Measurements from ENCODE around the gene BNIPL.

The BNIPL gene

DNA sequence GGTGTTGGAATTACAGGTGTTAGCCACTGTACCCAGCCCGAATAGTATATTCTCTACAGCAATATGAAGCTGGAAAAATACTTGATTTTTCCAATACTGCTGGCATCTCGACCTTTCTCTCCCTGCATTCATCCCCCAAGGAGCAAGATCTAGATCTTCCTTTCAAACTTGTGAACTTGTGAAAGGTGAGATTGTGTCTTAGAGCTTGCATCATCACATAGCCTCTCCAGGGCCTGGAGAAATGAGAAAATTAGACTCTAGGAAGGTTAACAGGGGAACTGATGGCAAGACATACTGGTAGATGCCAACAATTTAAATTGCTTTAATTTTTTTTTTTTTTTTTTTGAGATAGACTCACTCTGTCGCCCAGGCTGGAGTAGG, 26.1 kb upstream of the BNIPL start:
- no peak for DNase-seq

DNA sequence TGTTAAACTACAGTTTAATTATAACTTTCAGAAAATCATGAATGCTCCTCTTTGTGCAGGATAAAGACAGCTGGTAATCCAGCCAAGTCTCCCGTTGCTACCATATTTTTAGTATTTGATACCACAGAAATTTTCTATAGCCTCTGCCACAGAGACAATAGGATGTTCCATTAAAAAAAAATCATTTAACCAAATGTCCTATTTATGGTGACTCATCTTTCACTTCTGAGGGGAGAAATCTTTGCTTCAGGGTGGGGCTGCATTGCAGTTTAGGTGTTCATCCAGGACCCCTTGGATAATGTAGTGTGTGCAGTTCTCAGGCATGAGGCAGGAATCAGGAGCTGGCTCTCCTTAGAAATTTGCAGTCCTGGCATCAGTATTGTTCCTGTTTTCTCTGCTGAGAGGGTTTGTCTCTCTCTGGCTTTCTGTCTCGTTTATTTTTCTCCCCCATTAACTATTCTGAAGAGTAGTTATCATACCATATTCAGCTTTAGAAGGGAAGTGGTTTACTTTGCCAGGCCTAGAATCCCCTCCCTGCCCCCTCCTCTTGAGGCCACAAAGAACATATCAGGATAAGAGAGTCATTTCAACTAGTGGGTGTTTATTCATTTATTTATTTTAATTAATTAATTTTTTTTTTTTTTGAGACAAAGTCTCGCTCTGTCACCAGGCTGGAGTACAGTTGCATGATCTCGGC, 25.1 kb upstream of the BNIPL start:
- DNase-seq: no peak

DNA sequence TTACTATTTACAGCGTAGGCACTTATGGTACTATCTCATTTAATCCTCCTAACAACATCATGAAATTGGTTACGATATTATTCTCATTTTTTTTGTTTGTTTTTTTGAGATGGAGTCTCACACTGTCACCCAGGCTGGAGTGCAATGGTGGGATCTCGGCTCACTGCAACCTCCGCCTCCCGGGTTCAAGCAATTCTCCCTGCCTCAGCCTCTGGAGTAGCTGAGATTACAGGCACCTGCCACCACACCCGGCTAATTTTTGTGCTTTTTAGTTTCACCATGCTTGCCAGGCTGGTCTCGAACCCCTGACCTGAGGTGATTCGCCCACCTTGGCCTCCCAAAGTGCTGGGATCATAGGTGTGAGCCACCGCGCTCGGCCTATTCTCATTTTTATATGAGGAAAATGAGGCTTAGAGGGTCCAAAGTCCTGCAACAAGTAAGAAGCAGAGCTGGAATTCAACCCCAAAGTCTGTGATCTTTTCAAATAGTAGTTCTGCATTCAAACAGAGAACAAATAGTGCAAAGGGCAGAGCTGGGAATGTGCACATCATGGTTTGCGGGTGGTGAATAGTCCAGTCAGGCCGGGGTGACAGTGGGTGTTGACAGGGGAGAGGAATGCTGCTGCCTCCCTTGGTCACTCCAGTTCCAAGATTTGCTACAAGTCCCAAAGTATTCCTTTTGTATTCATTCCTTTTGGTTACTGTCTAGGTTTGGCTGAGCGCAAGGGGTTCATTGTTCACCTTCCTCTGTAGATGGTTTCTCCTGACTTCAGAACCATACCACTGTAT, 23.5 kb upstream of the BNIPL start:
- no peak for DNase-seq

DNA sequence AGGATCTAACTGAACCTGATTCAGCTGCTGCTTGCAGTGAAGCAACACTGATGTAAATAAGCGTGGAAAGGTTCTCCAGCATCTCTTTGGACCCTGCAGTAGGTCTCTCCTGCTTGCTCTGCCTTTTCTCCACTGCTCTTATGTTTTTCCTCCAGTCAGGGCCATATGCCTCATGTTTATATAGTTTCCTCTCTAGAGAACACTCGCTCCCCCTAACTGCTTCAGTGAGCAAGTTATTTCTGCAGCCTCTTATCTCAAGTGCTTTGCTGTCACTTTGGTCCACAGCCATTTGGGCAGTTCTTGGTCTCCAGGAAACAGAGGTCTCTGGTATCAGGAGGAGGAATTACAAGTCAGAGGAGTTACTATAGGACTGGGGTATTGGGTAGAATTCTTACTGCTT, 22.9 kb upstream of the BNIPL start:
- DNase-seq: no peak

DNA sequence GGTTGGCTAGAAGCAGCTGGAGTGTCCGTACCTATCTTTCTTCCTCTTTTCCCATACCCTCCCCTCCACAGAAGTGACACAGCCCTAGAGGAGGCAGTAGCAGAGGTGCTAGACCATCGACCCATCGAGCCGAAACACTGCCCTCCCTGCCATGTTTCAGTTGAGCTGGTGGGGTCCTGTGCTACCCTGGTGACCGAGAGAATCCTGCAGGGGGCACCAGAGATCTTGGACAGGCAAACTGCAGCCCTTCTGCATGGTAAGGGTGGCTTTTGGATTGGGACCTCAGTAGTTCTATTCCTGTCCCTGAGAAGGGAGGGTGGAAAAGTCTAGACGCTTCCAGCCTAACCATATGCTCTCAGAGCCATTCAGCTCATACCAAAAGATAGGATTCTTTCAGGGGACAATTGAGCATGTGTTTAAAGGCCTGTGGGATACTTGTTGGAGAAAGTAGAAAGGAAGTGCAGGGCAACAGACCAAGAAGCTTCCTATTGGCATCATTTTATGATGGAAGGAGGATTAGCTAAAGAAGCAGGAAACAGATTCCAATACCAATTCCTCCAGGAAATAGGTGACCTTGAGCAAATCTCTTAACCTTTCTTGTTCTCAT, 11.7 kb upstream of the BNIPL start:
- DNase-seq: peak; percentile 33 to 81 (median 66)

DNA sequence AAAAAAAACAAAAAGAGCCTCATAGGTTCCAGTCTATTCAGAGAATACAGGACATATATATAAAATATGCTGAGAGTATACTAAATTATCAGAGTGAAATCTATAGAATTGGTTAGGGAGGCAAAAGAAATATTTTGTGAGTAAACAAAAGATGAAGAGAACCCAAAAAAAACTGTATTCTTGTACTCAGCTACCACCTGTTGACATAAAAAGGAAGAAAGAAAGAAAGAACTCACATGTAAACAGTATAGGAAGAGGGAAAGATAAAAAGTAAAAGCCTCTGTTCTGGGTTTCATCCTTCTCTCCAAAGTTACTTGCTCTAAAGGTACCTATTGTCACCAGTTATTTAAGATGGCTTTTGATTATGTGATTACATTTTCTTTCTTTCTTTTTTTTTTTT, 9.9 kb upstream of the BNIPL start:
- no peak for DNase-seq

DNA sequence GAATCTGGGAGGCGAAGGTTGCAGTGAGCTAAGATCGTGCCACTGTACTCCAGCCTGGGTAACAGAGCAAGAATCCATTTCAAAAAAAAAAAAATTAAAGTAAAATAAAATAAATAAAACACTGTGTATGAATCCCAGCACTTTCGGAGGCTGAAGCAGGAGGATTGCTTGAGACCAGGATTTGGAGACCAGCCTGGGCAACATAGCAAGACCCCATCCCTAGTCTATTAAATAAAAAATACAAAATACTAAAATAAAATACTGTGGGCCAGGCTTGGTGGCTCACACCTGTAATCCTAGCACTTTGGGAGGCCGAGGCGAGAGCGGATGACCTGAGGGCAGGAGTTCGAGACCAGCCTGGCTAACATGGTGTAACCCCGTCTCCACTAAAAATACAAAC, 4.2 kb upstream of the BNIPL start:
- DNase-seq: no peak

DNA sequence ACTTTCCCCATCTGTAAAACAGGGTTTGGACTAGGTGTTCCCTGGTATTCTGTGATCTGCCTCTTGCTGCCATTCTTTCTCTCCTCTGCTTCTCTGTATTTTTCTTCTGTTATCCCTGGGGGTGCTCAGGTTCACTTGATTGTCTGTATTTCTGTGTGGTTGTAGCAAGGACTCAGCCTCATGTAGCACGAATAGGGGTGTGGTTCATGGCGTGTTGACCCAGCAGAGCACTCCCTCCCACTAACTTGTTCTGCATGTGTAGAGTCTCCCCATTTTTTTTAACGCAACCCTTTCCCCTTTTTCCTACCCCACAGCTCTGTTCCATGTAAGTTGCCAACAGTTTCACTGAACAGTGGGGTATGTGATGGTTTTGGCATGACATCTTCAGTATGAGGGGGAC, 1.2 kb upstream of the BNIPL start:
- DNase-seq: no peak

DNA sequence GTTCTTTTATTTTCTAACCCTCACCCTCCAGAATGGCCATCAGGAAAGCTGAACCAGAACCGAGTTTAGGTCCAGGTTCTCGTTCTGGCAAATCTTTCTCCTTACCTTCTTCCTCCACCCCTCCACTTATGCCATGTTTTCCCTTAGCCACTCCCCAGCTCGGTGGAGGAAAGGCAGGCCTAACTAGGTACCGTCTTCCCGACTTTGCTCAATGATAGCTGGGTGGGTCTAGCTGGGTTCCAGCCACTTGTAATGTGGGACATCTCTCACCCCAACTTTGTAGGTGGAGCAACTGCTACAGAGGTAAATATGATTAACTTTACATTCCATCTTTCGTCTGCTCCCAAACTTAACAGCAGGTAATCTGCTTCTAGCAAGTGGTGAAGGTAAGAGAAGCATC, 646 bp downstream of the BNIPL start:
- DNase-seq: no peak

DNA sequence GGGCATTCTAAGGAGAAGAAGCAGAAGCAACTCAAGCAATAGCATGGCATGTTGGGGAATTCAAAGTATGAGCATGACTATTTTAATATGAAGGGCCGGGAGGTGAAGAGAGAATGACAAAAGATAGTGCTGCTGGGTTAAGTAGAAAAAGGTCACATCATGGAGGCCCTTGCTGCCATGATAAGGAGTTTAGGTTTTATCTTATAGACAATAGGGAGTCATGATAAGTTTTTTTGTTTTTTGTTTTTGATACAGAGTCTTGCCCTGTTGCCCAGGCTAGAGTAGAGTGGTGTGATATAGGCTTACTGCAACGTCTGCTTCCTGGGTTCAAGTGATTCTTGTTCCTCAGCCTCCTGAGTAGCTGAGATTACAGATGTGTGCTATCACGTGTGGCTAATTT, 3.1 kb downstream of the BNIPL start:
- no peak for DNase-seq

DNA sequence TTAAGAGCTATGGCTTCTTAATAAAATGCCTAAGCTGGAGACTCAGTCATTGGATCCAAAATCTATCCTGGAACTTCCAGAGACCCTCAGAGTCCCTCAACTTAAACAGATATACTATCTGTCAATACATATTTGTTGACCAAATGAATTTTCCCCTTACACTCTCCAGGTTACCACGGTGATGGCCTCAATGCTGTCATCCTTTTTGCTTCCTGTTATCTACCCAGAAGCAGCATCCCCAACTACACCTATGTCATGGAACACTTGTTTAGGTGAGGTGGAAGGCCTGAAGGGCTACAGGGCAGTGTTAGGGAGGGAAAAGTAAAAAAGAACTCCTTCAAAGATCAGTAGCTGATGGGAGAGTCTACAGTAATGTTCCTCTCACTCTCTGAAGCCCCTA, 6.8 kb downstream of the BNIPL start:
- no peak for DNase-seq

DNA sequence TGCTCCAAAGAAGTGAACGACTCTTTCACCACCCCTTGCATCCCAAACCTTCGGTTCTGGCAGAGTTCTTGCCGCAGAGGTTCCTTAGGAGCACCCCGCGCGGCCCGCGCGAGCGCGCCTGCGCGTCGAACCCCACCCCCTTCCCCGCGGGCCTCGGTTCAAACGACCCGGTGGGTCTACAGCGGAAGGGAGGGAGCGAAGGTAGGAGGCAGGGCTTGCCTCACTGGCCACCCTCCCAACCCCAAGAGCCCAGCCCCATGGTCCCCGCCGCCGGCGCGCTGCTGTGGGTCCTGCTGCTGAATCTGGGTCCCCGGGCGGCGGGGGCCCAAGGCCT, 11.2 kb downstream of the BNIPL start, which contains the start of gene C1orf56:
C1orf56 (plus strand) TSS at position 161 of the 334 bp plus-strand sequence; CDS start at position 258, 97 bp downstream.
- peak in 3 of 4 experiments; percentile 17 to 53 (median 37) for DNase-seq

DNA sequence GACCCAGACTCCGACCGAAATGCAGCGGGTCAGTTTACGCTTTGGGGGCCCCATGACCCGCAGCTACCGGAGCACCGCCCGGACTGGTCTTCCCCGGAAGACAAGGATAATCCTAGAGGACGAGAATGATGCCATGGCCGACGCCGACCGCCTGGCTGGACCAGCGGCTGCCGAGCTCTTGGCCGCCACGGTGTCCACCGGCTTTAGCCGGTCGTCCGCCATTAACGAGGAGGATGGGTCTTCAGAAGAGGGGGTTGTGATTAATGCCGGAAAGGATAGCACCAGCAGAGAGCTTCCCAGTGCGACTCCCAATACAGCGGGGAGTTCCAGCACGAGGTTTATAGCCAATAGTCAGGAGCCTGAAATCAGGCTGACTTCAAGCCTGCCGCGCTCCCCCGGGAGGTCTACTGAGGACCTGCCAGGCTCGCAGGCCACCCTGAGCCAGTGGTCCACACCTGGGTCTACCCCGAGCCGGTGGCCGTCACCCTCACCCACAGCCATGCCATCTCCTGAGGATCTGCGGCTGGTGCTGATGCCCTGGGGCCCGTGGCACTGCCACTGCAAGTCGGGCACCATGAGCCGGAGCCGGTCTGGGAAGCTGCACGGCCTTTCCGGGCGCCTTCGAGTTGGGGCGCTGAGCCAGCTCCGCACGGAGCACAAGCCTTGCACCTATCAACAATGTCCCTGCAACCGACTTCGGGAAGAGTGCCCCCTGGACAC, 11.7 kb downstream of the BNIPL start:
- DNase-seq: peak in 1 of 4 experiments; percentile 43

DNA sequence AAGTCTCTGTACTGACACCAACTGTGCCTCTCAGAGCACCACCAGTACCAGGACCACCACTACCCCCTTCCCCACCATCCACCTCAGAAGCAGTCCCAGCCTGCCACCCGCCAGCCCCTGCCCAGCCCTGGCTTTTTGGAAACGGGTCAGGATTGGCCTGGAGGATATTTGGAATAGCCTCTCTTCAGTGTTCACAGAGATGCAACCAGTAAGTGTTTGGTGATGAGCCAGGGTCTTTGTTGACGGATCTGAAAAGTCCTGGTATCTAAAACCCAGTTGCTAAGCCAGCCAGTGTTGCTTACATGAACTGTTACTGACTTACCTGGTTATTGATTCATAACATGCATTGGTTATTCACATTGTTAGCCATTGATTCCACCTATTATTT, 12.3 kb downstream of the BNIPL start:
- DNase-seq: no peak

DNA sequence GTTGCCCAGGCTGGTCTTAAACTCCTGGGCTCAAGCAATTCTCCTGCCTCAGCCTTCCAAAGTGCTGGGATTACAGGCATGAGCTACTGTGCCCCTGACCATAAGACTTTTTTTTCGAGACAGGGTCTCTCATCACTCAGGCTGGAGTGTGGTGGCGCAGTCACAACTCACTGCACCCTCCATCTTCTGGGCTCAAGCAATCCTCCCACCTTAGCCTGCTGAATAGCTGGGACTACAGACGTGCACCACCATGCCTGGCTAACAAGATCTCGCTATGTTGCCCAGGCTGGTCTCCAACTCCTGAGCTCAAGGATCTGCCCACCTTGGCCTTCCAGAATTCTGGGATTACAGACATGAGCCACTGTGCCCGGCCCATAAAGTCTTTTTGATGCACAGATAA, 13.1 kb downstream of the BNIPL start:
- DNase-seq: no peak

DNA sequence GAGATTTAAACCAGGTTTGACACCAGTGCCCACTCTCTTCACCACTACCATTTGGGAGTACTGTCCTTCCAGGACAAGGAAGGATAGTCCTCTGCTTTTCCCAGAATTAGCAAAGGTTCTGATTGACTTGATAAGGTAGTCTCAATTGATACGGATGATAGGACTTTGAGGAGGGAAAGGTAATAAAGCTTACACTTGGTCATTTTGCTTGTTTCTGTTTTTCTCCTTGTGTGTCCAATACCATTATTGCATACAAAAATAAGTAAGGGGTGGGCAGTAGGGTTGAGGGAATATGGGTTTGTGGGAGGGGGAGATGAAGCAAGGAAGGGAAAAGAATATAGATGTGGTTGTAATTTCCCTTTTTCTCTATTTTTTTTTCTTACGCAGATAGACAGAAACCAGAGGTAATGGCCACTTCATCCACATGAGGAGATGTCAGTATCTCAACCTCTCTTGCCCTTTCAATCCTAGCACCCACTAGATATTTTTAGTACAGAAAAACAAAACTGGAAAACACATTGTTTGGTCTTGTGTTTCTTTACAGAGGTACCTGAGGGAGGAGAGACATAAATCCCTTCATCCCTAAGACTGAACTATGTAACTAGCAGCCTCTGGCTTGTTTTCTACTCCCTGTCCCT, 13.8 kb downstream of the BNIPL start:
- no peak for DNase-seq

DNA sequence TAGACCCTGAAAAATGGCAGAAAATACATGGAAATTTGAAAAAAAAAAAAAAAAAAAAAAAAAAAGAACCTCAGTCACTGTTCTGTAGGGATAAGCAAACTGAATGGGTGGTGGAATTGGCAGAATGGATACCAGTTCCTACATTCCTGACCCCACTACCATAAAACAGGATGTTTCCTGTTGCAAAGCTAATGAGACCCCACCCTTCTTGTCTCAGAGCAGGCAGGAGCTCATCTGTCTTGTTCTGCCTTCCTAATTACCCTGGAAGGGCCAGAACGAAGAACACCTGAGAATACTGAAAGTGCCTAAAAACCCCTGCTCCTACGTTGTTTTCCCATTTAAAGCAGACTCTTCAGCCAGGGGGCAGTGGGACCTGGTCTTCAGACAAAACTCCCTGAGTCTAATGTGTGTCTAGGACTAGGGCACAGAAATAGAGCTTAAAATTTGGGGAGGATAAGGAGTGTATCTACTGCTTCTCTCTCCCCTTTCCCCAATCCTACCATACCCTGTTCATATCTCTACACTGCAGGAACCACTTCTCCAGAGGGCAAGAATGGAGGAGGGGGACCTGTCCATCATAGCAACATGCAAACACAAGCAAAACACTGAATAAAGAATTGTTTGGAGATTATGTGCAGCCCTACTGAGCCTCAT, 15.1 kb downstream of the BNIPL start:
- DNase-seq: no peak

DNA sequence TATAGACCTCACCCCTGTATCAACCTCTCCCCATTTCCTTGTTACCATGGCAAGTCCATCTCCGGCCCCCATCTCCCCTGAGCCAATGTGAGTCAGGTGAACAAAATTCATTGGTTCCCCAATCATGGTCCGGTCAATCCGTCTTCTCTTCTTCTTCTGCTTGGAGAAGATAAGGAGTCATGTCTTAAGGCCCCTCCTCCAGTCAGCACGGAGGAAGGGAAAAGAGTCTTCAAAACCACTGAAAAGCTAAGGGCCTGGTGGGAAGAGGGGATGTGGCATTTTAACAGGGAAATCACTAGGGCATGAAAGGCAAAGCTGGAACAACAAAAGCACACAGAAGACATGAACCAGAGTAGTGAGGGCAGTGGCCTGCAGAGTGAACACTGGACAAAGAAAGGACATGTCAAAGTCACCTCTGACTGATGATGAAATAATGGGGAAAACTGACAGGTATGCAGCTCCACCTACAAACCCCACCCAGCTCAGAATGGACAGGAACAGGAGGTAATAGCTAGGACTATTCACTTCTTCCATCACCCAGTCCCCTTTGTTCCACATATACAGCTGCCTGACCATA, 18.7 kb downstream of the BNIPL start:
- DNase-seq: no peak

DNA sequence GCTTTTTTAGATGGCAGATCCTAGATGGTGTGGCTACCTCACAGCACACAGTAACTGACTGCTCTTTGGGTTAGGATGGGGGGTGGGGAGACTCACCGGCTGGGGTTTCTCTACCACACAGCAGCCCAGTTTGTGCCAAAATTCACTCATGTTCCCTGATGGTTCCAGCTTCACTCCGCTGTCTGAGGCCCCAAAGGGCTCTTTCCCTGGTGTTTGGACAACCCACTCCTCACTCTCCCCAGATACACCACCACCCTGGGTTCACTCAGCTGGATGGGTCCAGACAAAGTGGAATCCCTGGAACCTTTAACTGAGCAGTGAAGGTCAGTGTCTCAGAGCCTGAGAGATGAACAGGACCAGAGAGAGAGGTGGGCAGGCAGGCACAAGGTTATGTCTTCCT, 19.2 kb downstream of the BNIPL start:
- no peak for DNase-seq

DNA sequence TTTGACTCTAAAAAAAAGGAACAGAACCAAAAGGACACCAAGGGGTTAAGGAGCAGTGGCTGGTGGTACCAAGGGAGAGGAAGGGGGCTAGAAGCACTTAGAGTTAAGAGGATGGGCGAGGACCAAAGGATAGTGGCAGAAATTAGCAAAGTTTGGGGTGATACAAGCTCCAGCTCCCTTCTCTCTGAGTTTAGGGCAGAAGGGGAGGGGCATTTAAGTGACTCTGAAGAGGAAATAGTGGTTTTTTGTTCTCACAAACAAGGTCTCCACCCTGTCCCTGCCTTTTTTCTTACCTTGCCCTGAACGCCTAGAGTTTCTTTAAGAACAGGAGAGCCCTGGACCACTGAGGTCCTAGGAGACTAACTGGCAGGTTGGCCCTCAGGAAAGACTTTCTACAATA, 19.8 kb downstream of the BNIPL start:
- DNase-seq: no peak

DNA sequence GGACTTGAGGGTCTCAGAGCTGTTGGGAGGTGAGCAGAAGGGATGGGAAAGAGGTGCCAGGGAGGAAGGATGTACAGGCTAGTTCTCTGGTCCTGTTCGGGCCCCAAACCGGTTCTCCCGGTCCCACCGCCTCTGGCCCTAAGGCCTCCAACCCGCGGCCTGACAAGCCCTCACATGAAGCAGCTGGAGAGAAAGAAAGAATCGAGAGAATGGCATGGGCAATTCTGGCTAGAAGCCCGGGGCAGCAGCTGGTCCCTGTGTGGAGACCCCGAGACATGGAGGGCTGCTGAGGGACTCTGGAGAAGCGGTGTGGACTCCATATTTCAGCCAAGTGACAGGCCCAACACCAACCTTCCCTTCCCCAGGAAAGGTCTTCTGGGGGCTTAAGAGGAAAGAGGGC, 22.3 kb downstream of the BNIPL start:
- DNase-seq: no peak

All from activated naive CD4-positive, alpha-beta T cell (primary cell).